SJCRH30 (cell line): Measurements from ENCODE around the gene ELP5. TPM values are rescaled to one million over a fixed set of nuclear protein-coding genes. Genes with fewer than 3 reads are reported as not detected.
A peak's percentile ranks its signal among the peaks of the same experiment; 100 is the strongest.
"Not testable (repeated sequence)": the region's sequence is repeated elsewhere in the genome, so short reads cannot be mapped to it uniquely, and the experiment has no call there.

Experiments used
- DNase-seq, 2 experiments: peaks; one replicate each; pipeline ENCODE4 v3.0.0-alpha.2; 2015 to 2020
- H3K27ac ChIP-seq: fragments of 250-450 bp; sonication (Bioruptor Pico); 2 replicates; pipeline ENCODE4 v1.5.1; 2020; ENCODE audit warnings: mild to moderate bottlenecking, moderate library complexity
- H3K27me3 ChIP-seq: fragments of 250-450 bp; sonication (Bioruptor Pico); 2 replicates; pipeline ENCODE4 v1.5.1; 2020; ENCODE audit warnings: mild to moderate bottlenecking, moderate library complexity
- H3K36me3 ChIP-seq: fragments of 250-450 bp; sonication (Bioruptor Pico); 2 replicates; pipeline ENCODE4 v1.5.1; 2020; ENCODE audit warnings: mild to moderate bottlenecking, moderate library complexity
- H3K4me1 ChIP-seq: fragments of 250-450 bp; sonication (Bioruptor Pico); 2 replicates; pipeline ENCODE4 v1.5.1; 2020; ENCODE audit warnings: mild to moderate bottlenecking, moderate library complexity
- H3K4me3 ChIP-seq: fragments of 250-450 bp; sonication (Bioruptor Pico); 2 replicates; pipeline ENCODE4 v1.5.1; 2020; ENCODE audit warnings: mild to moderate bottlenecking, moderate library complexity
- H3K9me3 ChIP-seq: fragments of 250-450 bp; sonication (Bioruptor Pico); replicated peaks from 2 replicates; pipeline ENCODE4 v1.5.1; 2020; ENCODE audit warnings: mild to moderate bottlenecking, moderate library complexity
- total RNA-seq: library from RNA; depleted of rRNA; stranded (reverse); fragments of >200 nt; shearing (Covaris generic); gene quantifications from 2 replicates; pipeline ENCODE4 v1.2.3, GENCODE V29; 2014

ELP5 gene
- total RNA-seq, 1 experiment from 2014 or later = 43.8 TPM

GRCh38 chr17:7237761-7238419, 14.1 kb upstream of the ELP5 start:
- Histone ChIP-seq H3K4me3 (peak overlapping the region; percentile 68), H3K27ac (peak overlapping the region; percentile 67), H3K27me3 (no peaks in the 10 kb centered on the region), H3K4me1 (0 out of 2 replicates have a peak, but pooled peaks cover 4% of the 10 kb centered on the region), H3K36me3 (peaks cover 11% of the 10 kb centered on the region; the same call in 1 of the 2 replicates), H3K9me3 (no peaks in the 10 kb centered on the region)
- peak; percentile 71 for DNase-seq

DNA sequence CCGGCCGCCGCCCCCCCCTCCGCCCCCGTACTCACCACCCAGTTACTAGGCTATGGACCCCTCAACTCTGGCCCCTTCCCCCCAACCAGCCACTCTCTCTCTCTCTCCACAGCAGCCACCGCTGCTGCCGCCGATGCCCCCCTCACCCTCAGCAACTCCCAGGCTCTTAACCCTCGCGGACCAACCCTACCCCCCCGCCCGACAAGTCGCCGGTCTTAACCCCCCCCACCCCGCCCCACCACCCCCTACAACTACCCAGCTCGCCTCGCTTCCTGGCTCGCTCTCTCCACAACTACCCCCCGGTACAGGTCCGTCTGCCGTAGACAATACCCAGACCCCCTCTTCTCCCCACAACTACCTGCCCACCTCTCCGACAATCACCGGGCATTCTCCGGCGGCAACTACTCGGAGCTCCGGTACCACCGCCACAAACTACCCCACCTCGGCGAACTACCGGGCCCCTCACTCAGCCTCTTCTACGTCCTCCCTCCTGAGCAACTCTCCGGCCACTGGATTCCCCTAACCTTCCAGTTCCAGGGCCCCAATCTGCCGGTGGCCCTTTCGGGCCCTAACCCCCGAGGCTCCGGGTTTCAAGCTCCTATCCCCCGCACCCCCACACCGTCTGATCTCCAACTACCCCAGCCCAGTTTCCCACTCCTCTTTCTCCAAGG, 13.5 kb upstream of the ELP5 start:
- no peak for DNase-seq
- Histone ChIP-seq H3K4me3 (peak overlapping the region; percentile 75), H3K4me1 (0 out of 2 replicates have a peak, but pooled peaks cover 4% of the 10 kb centered on the region), H3K36me3 (peaks cover 11% of the 10 kb centered on the region; the same call in 1 of the 2 replicates), H3K27ac (peak overlapping the region; percentile 40), H3K9me3 (no peaks in the 10 kb centered on the region), H3K27me3 (no peaks in the 10 kb centered on the region)

- Histone ChIP-seq H3K4me1 (0 out of 2 replicates have a peak, but pooled peaks cover 4% of the 10 kb centered on the region), H3K4me3 (peak within 1 kb of the TSS; percentile 75), H3K27me3 (no peaks in the 10 kb centered on the region), H3K9me3 (no peaks in the 10 kb centered on the region), H3K27ac (peak within 1 kb of the TSS; percentile 40), H3K36me3 (peaks cover 16% of the 10 kb centered on the region; the same call in 1 of the 2 replicates)
- peak; percentile 96 to 97 for DNase-seq
Observed at GRCh38 chr17:7239091-7240027, 12.7 kb upstream of the ELP5 start, which contains the start of gene PHF23. Gene PHF23, minus strand, starts transcription at chr17:7239457. Its CDS starts 178 bp downstream, at chr17:7239279.

DNA sequence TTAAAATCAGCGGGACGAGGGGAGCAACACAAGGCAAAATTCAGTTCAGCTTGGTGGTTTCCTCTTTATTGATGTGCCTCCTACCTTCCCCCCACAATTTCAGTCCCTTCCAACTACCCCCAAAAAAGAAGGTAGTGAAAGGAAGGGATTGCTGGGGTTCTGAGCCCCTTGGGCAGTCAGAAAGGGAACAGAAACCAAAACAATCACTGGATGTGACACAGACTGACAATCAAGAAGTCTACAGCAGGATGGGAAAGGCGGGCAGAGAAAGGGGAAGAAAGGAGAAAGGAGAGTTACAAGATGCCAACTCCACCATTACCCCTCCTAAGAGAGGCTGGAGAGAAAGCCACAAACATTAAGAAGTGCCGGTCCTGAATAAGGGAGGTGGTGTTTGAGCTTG, 11.6 kb upstream of the ELP5 start:
- H3K27ac ChIP-seq = no peak overlapping the region

GRCh38 chr17:7241090-7241733, 10.8 kb upstream of the ELP5 start:
- Histone ChIP-seq H3K9me3 (no peaks in the 10 kb centered on the region), H3K4me1 (0 out of 2 replicates have a peak, but pooled peaks cover 4% of the 10 kb centered on the region), H3K36me3 (peaks cover 8% of the 10 kb centered on the region; the same call in 1 of the 2 replicates), H3K27me3 (no peaks in the 10 kb centered on the region), H3K27ac (peak overlapping the region; percentile 79; the same call in 1 of the 2 replicates), H3K4me3 (peak overlapping the region; percentile 84)
- DNase-seq = no peak

More for the DNA sequence above, 11.6 kb upstream of the ELP5 start:
- Histone ChIP-seq H3K36me3 (peaks cover 13% of the 10 kb centered on the region; the same call in 1 of the 2 replicates), H3K4me3 (peak overlapping the region; percentile 18; the same call in 1 of the 2 replicates), H3K9me3 (no peaks in the 10 kb centered on the region), H3K27me3 (no peaks in the 10 kb centered on the region), H3K4me1 (0 out of 2 replicates have a peak, but pooled peaks cover 4% of the 10 kb centered on the region)
- DNase-seq = no peak

DNA sequence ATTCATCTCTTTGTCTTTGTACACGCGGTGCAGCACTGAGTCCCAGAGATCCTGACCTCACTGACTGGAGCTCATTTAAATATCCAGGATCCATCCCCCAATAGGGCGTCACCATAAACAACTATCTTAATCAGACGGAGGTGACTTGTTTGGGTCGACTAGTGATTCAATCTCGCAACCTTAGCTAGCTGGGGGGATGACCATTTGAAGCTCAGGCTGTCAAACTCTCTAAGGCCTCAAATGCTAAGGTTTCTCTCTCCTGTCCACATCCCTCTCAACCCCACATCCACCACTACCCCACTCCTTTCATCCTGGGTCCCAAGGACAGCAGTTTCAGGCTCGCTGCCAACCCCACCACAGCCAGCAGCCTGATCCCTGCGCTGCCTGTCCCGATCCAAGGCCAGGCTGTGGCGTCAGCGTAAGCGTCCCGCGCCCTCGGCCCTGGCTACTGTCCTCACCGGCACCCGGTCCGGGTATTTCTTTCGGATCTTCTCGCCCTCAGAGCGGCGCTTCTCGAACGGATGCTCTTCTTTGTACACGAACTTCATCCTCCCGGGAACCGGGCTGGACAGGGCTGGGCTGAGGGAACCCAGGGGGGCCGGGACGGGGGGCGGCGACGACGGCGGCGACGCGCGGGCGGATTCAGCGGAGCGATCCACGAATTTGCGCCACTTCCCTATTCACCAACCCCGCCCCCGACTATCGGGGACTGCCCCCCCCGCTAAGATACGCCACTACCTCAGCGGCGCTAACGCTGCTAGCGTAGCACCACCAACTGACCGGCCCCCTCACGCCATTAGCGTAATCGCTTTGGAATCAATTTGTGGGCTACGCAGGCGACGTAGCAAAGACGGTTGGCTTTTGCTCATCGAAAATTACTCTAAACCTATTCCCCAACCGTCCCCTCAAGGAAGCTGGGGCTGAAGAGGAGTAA, 10.0 kb upstream of the ELP5 start, which contains the start of gene GABARAP:
TSS of gene GABARAP (minus strand) at position 667 of the 934 bp plus-strand sequence. CDS start at position 548, 119 bp downstream.
- Histone ChIP-seq H3K4me1 (0 out of 2 replicates have a peak, but pooled peaks cover 4% of the 10 kb centered on the region), H3K4me3 (peak within 1 kb of the TSS; percentile 84), H3K27me3 (no peaks in the 10 kb centered on the region), H3K9me3 (no peaks in the 10 kb centered on the region), H3K27ac (peak within 1 kb of the TSS; percentile 79), H3K36me3 (peaks cover 8% of the 10 kb centered on the region; the same call in 1 of the 2 replicates)
- DNase-seq = peak; percentile 81 to 89

GRCh38 chr17:7242717-7243452, 9.1 kb upstream of the ELP5 start:
- Histone ChIP-seq H3K4me1 (0 out of 2 replicates have a peak, but pooled peaks cover 4% of the 10 kb centered on the region), H3K27ac (peak overlapping the region; percentile 79), H3K9me3 (no peaks in the 10 kb centered on the region), H3K27me3 (no peaks in the 10 kb centered on the region), H3K4me3 (peak overlapping the region; percentile 84), H3K36me3 (peaks cover 6% of the 10 kb centered on the region; the same call in 1 of the 2 replicates)
- peak; percentile 91 to 92 for DNase-seq

GRCh38 chr17:7243453-7243729, 8.6 kb upstream of the ELP5 start:
- H3K4me1 ChIP-seq = 0 out of 2 replicates have a peak, but pooled peaks cover 4% of the 10 kb centered on the region
- H3K27me3 ChIP-seq = no peaks in the 10 kb centered on the region
- H3K36me3 ChIP-seq = peaks cover 6% of the 10 kb centered on the region; the same call in 1 of the 2 replicates
- H3K4me3 ChIP-seq = peak overlapping the region; percentile 84
- no peaks in the 10 kb centered on the region for H3K9me3 ChIP-seq
- DNase-seq = no peak
- H3K27ac ChIP-seq = peak overlapping the region; percentile 79

GRCh38 chr17:7243838-7244237, 8.2 kb upstream of the ELP5 start:
- not testable (repeated sequence) for H3K9me3 ChIP-seq, H3K36me3 ChIP-seq, H3K4me1 ChIP-seq, DNase-seq, H3K27ac ChIP-seq, H3K4me3 ChIP-seq, H3K27me3 ChIP-seq

- 0 out of 2 replicates have a peak, but pooled peaks cover 3% of the 10 kb centered on the region for H3K4me1 ChIP-seq
- no peak overlapping the region for H3K27ac ChIP-seq
- no peaks in the 10 kb centered on the region for H3K27me3 ChIP-seq
Observed at GRCh38 chr17:7246779-7247178, 5.2 kb upstream of the ELP5 start.

DNA sequence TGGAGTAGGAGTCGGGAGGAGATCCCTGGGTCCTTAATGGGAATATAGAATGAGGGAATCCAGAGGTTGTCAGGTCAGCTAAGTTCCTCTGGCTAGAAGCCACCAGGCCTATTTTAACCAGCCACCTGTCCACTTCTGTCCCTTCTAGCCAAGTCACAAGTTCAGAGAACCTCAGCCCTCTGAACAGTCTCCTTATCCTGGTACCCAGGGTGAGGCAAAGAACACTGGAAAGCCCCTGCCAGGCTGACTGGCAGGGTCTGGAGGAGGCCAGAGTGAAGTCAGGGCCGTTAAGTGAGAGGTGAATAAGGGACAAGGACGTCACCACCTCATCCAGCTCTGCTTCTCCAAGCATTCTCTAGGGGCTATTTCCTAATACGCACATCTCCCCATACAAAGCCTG, 3.2 kb upstream of the ELP5 start:
- 0 out of 2 replicates have a peak, but pooled peaks cover 3% of the 10 kb centered on the region for H3K4me1 ChIP-seq
- no peaks in the 10 kb centered on the region for H3K9me3 ChIP-seq
- DNase-seq = no peak
- no peak overlapping the region for H3K27ac ChIP-seq
- H3K27me3 ChIP-seq = no peaks in the 10 kb centered on the region
- H3K4me3 ChIP-seq = no peak overlapping the region
- H3K36me3 ChIP-seq = peaks cover 6% of the 10 kb centered on the region; the same call in 1 of the 2 replicates

More at GRCh38 chr17:7246779-7247178, 5.2 kb upstream of the ELP5 start:
- H3K36me3 ChIP-seq = peaks cover 6% of the 10 kb centered on the region; the same call in 1 of the 2 replicates
- no peak overlapping the region for H3K4me3 ChIP-seq
- DNase-seq = no peak
- no peaks in the 10 kb centered on the region for H3K9me3 ChIP-seq

DNA sequence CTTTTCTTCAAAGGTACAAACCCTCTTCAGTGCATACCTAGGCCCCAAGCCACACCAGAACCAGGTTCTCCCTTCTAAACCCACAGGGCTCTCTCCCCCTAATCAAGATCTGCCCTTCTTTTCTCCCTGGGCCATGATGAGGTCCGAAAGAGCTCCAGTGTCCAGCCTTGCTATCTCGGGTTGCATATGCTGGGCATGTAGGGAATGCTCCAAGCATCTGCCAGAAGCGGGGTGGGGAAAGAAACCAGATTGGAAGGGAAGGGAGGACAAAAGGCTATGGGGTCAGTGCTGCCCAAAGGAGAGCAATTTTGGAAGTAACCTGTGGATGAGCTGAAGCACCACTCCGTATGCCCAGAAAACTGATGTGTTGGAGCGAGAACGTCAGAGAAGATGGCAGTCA, 2.8 kb upstream of the ELP5 start:
- no peak overlapping the region for H3K27ac ChIP-seq
- H3K9me3 ChIP-seq = no peaks in the 10 kb centered on the region
- H3K27me3 ChIP-seq = no peaks in the 10 kb centered on the region
- no peak for DNase-seq
- H3K4me1 ChIP-seq = 0 out of 2 replicates have a peak, but pooled peaks cover 3% of the 10 kb centered on the region
- H3K4me3 ChIP-seq = no peak overlapping the region
- peaks cover 2% of the 10 kb centered on the region; the same call in 1 of the 2 replicates for H3K36me3 ChIP-seq
